ENCODE measurements around the gene KCTD6. TPM values are rescaled to one million over a fixed set of nuclear protein-coding genes. Genes with fewer than 3 reads are reported as not detected.

KCTD6 gene
- polyA plus RNA-seq, 1 donor from 2014 or later: 64.0 TPM

DNA sequence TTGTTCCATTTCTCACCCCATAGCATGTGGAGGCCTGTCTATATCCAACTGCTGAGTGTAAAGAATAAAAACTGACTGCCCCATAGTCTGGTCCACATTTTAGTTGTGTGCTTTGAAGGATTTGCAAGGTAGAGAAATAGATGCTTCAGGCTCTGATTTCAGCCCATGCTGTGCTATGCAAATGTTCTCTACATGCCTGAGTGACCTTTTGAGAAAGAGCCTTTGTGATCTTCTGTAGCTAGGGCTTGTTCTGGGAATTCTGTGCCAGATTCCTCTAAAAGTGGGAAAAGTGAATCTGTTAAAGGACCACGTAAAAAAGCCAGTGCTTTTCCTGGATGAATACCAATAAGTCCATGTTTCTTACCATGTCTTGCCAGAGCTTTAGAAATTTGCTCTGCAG is 5.2 kb downstream of the KCTD6 start:
- H3K4me2 ChIP-seq (ENCODE audit: low read length): no peak overlapping the region
- H3K9ac ChIP-seq (ENCODE audit: low read length): no peak overlapping the region
- peak overlapping the region; percentile 27 for H3K4me3 ChIP-seq (ENCODE audit: low read length)
- H2AFZ ChIP-seq (ENCODE audit: low read depth, low read length): no peak overlapping the region
- H3K79me2 ChIP-seq (replicated peaks; ENCODE audit: insufficient read depth, low read length): peaks cover 70% of the 10 kb centered on the region
- H4K20me1 ChIP-seq (ENCODE audit: insufficient read depth): no peaks in the 10 kb centered on the region
- no peaks in the 10 kb centered on the region for H3K27me3 ChIP-seq (ENCODE audit: insufficient read depth, low read depth, low read length)
- no peaks in the 10 kb centered on the region for H3K9me2 ChIP-seq (ENCODE audit: insufficient read depth, low read length)
- TF ChIP-seq MXI1 (conservative IDR thresholded peaks at IDR 0.05; ENCODE audit: poor library complexity, severe bottlenecking) (no peak), REST (IDR thresholded peaks at IDR 0.05; ENCODE audit: borderline replicate concordance) (peak; percentile 32), TAF1 (IDR thresholded peaks at IDR 0.05; ENCODE audit: low read depth) (no peak)
- H3K9me3 ChIP-seq (ENCODE audit: low read length): no peaks in the 10 kb centered on the region
- H3K36me3 ChIP-seq (ENCODE audit: insufficient read depth, low read length): peaks cover 7% of the 10 kb centered on the region
- H3K27ac ChIP-seq (ENCODE audit: low read length): no peak overlapping the region
- no peaks in the 10 kb centered on the region for H3F3A ChIP-seq (ENCODE audit: insufficient read depth, low read length, poor library complexity, severe bottlenecking)

- H3K9me3 ChIP-seq (ENCODE audit: low read length): no peaks in the 10 kb centered on the region
- H4K20me1 ChIP-seq (ENCODE audit: insufficient read depth): no peaks in the 10 kb centered on the region
- no peak overlapping the region for H3K27ac ChIP-seq (ENCODE audit: low read length)
- TF ChIP-seq TAF1 (IDR thresholded peaks at IDR 0.05; ENCODE audit: low read depth) (no peak), RAD21 (conservative IDR thresholded peaks at IDR 0.05) (no peak), POLR2AphosphoS5 (IDR thresholded peaks at IDR 0.05) (no peak), EP300 (conservative IDR thresholded peaks at IDR 0.05; ENCODE audit: poor library complexity, severe bottlenecking) (no peak), REST (IDR thresholded peaks at IDR 0.05; ENCODE audit: borderline replicate concordance) (no peak), SMC3 (conservative IDR thresholded peaks at IDR 0.05; ENCODE audit: poor library complexity) (no peak), MXI1 (conservative IDR thresholded peaks at IDR 0.05; ENCODE audit: poor library complexity, severe bottlenecking) (no peak), EZH2 (IDR thresholded peaks at IDR 0.05; ENCODE audit: borderline replicate concordance, insufficient read depth, low read length, poor library complexity, severe bottlenecking) (no peak)
- TF ChIP-seq, protein P1, sequence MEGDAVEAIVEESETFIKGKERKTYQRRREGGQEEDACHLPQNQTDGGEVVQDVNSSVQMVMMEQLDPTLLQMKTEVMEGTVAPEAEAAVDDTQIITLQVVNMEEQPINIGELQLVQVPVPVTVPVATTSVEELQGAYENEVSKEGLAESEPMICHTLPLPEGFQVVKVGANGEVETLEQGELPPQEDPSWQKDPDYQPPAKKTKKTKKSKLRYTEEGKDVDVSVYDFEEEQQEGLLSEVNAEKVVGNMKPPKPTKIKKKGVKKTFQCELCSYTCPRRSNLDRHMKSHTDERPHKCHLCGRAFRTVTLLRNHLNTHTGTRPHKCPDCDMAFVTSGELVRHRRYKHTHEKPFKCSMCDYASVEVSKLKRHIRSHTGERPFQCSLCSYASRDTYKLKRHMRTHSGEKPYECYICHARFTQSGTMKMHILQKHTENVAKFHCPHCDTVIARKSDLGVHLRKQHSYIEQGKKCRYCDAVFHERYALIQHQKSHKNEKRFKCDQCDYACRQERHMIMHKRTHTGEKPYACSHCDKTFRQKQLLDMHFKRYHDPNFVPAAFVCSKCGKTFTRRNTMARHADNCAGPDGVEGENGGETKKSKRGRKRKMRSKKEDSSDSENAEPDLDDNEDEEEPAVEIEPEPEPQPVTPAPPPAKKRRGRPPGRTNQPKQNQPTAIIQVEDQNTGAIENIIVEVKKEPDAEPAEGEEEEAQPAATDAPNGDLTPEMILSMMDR (IDR thresholded peaks at IDR 0.05; ENCODE audit: poor library complexity, severe bottlenecking): no peak
- H3K36me3 ChIP-seq (ENCODE audit: insufficient read depth, low read length): peaks cover 7% of the 10 kb centered on the region
- no peaks in the 10 kb centered on the region for H3K27me3 ChIP-seq (ENCODE audit: insufficient read depth, low read depth, low read length)
- no peak overlapping the region for H2AFZ ChIP-seq (ENCODE audit: low read depth, low read length)
- peaks cover 23% of the 10 kb centered on the region for H3K79me2 ChIP-seq (replicated peaks; ENCODE audit: insufficient read depth, low read length)
- H3K4me3 ChIP-seq (ENCODE audit: low read length): no peak overlapping the region
- no peaks in the 10 kb centered on the region for H3K9me2 ChIP-seq (ENCODE audit: insufficient read depth, low read length)
- H3F3A ChIP-seq (ENCODE audit: insufficient read depth, low read length, poor library complexity, severe bottlenecking): no peaks in the 10 kb centered on the region
- no peak overlapping the region for H3K4me2 ChIP-seq (ENCODE audit: low read length)
- H3K9ac ChIP-seq (ENCODE audit: low read length): no peak overlapping the region
Measured at GRCh38 chr3:58502872-58503271, 11.0 kb downstream of the KCTD6 start.

Measured in neural cell (in vitro differentiated cells).